ENCODE measurements around the gene SPATA16.
"Not testable (repeated sequence)": the region's sequence is repeated elsewhere in the genome, so short reads cannot be mapped to it uniquely, and the experiment has no call there.

The SPATA16 gene

DNA sequence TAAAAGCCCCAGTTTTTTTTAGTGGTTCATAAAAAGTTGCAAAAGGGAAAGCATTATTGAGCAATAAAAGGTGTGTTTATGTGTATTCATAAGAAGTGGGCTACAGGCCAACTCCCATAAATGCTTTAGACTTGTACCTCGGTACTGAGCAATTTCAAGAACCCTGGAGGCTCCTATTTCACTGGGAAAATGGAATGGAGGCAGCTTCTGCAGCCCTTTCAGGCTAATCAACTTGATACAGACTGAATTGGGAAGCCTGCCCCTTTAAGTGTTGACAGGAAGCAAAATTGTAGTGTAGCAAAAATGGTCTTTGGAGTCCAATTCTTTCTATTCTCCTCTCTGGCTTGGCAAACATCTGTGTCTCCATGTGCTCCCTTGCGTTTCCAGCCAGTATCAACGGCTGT lies 271.7 kb downstream of the SPATA16 start:
- no peak for DNase-seq

DNA sequence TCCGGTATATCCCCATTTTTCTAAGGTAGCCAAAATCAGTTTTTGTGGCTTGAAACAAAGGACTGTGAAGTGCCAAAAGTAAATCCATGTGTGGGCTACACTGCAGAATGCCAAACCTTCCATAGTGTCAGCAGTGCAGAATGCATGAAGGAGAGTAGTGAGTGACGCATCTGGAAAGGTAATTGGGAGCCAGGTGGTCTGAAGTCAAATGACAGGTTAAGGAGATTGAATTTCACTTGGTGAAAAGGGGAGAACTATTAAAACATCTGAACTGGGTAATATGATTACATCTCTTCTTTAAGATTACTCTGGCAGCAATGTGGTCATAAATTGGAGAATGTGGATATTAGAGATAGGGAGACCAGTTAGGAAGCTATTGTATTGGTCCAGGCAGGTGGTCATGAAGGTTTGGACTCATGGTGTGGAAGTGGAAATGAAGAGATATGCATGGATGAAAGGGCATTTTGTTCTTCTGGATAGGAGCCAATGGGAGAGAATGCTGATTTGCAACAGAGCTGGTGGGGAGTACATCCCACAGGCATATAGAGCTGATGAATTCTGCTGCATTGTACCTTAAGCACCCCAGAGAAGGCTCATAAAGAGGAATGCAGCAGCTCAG lies 272.3 kb downstream of the SPATA16 start:
- no peak for DNase-seq

GRCh38 chr3:172866726-172867350 lies 274.2 kb downstream of the SPATA16 start:
- DNase-seq: not testable (repeated sequence)

GRCh38 chr3:172859041-172859440 lies 282.0 kb downstream of the SPATA16 start:
- no peak for DNase-seq

DNA sequence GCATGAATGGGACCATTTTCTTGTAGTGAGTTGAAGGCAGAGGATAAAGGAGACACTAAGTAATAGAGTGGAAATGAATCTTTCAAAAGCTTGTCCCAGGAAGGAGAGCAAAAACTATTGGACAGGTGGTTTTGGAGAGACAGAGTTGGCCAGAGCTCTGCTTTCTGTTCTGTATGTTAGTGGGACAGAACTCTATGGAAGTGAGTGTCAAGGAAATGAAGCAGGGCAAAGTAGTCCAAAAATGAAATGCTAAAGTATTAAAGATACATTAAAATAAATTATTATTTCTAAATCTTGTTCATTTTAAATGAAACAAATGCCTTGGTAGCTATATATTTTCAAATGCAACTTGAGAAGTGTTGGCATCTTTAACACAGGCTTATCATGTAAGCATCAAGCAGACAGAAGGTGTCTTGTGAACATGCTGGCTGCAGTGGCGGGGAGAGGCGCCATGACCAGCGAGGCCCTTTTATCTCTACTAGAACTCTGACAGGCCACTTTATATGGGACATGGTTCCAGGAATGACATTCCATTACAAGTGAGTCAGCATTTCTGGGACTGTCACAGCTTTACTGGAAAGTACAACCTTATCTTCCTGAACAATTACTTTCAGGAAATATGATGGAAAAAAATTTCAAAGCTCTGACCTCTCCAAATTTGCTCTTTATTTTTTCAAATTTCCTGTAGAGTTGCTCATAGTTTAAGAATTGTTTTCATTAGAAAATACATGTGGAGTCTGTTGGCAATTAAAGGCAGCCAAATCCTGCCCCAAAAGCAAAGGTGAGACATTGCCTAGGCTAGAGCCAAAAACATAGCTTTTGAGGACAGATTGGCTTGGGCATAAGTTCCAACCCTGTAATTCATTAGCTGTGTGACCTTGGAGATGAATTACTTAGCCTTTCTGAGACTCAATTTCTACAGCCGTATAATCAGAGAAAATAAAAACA lies 284.0 kb downstream of the SPATA16 start:
- DNase-seq: no peak

GRCh38 chr3:172855037-172855436 lies 286.0 kb downstream of the SPATA16 start:
- no peak for DNase-seq

- DNase-seq: no peak
Measured at GRCh38 chr3:172853921-172854666, 286.9 kb downstream of the SPATA16 start.

- no peak for DNase-seq
Measured at GRCh38 chr3:172853005-172853404, 288.0 kb downstream of the SPATA16 start.

GRCh38 chr3:172848910-172849309 lies 292.1 kb downstream of the SPATA16 start:
- DNase-seq: no peak

GRCh38 chr3:172847292-172847691 lies 293.7 kb downstream of the SPATA16 start:
- no peak for DNase-seq

- DNase-seq: no peak
Measured at GRCh38 chr3:172846706-172847105, 294.3 kb downstream of the SPATA16 start.

DNA sequence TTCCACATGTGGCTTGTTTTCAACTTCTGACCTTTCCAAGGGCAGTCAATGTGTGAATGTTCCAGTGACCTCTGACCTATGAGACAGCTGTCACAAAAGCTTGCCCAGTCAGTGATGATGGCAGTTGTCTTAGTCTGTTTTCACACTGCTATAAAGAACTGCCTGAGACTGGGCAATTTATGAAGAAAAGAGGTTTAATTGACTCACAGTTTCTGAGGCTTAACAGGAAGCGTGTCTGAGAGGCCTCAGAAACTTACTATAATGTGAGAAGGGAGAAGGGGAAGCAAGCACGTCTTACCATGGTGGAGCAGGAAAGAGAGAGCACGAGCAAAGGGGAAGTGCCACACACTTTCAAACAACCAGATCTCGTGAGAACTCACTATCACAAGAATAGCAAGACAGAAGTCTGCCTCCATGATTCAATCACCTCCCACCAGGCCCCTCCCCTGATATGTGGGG lies 294.9 kb downstream of the SPATA16 start:
- DNase-seq: no peak

DNA sequence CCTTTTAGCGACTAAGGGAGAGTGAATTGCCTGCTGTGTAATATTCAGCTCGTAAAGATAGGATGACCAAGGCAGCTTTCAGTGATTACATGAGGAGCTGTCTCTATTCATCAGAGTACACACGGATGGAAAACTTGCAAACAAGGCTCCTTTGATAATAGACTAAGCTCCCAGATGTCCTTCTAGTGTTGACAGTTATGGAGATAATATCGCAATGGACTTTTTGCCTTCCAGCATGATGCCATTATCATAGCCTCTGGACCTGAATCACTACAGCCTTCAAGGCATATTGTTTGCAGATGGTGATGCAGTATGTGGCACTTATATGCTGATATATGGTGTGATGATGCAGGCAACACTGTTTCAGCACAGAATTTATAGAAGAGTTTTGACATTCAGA lies 296.6 kb downstream of the SPATA16 start:
- no peak for DNase-seq

DNA sequence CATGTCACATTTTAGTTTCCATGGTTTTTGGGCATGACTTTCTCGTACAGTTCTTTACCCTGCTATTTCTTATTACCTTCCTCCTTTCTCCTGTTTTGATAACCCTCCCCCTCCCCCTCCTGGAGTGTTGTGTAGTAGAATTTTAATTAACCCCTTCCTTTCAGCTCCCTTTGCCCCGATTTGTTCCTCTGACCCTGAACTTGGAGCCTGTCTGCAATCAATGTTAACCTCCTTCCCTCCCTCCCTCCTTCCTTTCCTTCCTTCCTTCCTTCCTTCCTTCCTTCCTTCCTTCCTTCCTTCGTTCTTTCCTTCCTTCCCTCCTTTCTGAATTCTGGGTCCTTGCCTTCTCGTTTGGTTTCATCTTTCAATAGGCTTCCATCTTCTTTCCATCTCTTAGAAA lies 300.1 kb downstream of the SPATA16 start:
- DNase-seq: no peak

GRCh38 chr3:172840463-172840862 lies 300.6 kb downstream of the SPATA16 start:
- DNase-seq: no peak

DNA sequence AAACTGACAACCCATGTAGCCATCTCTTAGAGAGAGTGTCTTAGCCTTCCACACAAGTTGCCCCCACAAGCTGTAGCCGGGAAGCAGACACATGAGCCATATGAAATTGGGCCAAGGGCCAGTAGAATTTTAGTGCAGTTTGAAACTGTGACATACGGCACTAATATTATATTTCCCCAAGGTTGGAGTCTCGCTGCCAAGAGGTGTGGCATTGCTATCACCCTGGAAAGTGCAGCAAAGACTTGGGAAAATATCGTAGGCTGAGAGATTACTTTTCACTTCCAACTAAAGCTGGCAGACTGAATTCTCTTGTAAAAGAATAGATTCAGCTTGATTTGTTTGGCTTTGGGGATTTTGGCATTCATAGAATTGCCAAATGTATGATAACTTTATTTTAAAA lies 301.4 kb downstream of the SPATA16 start:
- no peak for DNase-seq

All from stimulated activated CD4-positive, alpha-beta T cell treated with anti-CD3 and anti-CD28 coated beads, Interleukin-15, amount 100 ng/mL, for 24 hours (primary cell).